Activated naive CD8-positive, alpha-beta T cell treated with anti-CD3 and anti-CD28 coated beads, Interleukin-2, amount 50 U/mL, for 16 hours (primary cell): Measurements from ENCODE around the gene CCNI.
"Not testable (repeated sequence)": the region's sequence is repeated elsewhere in the genome, so short reads cannot be mapped to it uniquely, and the experiment has no call there.

ENCODE experiments used
- DNase-seq: peaks from one replicate; pipeline ENCODE4 v3.0.0-alpha.2; 2020; ENCODE audit warnings: low read depth, low spot score

Gene CCNI

DNA sequence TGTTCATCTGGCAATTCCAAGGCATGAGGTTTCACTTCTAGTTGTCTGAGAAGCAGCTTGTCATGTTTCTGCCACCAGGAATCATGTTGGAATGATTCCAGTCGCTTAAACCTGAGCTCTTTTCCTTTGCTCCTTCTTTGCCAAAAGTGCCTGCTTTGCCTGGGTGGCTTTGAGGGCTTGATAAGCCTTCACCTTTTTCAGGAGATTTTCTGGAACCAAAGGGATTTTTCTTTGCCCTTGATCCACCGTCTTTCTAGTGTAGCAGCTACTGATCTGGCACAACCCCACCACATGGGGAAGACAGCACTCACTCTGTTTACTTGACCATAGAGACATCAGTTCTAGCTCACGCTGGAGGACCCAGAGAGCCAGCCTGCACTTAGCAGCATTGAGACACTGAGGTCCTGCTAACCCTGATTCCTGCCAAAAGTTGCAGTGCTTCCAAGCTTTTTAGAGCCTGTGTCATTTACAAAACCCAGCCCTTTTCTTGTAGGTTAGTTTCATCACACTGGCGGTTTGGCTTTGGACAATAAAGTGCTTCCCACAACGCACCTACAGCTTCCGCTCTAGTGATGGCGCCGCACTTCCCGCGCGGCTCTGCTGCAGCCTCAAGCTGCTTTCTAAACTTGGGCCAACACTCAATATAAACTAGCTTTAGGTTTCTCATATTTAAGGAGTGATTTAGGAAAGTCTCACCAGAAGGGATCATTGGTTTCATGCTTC is 7.3 kb upstream of the CCNI start:
- no peak for DNase-seq

DNA sequence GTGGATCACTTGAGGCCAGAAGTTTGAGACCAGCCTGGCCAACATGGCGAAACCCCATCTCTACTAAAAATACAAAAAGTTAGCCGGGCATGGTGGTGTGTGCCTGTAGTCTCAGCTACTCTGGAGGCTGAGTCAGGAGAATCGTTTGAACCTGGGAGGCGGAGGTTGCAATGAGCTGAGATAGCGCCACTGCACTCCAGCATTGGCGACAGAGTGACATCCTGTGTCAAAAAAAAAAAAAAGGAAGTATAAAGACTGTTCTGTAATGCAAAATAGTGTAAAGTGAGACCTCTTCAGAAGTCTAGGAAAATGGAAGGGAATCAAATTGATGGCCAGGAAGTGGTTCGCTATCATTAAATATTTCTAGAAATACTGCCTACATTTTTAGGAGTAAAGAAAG is 5.0 kb upstream of the CCNI start:
- DNase-seq, result not testable (repeated sequence)

DNA sequence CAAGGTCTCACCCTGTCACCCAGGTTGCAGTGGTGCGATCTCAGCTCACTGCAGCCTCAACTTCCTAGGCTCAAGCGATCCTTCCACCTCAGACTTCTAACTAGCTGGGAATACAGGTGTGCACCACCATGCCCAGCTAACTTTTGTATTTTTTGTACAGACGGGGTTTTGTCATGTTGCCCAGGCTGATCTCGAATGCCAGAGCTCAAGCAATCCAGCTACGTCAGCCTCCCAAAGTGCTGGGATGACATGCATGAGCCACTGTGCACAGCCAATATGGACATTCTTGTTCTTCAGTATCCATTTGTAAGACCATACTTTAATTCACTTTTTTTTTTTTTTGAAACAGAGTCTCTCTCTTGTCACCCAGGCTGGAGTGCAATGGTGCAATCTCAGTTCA is 3.5 kb upstream of the CCNI start:
- DNase-seq, result no peak

DNA sequence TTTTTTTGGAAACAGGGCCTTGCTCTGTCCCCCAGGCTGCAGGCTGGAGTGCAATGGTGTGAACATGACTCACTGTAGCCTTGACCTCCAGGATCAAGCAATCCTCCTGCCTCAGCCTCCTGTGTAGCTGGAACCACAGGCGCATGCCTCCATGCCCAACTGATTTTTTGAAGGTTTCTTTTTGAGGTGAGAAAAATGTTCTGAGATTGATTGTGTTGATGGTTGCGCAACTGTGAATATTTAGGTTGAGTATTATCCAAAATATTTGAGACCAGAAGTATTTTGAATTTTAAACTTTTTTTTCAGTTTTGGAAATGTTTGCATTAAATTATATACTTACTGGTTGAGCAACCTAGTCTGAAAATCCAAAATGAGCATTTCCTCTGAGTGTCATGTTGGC is 2.6 kb upstream of the CCNI start:
- no peak for DNase-seq

DNA sequence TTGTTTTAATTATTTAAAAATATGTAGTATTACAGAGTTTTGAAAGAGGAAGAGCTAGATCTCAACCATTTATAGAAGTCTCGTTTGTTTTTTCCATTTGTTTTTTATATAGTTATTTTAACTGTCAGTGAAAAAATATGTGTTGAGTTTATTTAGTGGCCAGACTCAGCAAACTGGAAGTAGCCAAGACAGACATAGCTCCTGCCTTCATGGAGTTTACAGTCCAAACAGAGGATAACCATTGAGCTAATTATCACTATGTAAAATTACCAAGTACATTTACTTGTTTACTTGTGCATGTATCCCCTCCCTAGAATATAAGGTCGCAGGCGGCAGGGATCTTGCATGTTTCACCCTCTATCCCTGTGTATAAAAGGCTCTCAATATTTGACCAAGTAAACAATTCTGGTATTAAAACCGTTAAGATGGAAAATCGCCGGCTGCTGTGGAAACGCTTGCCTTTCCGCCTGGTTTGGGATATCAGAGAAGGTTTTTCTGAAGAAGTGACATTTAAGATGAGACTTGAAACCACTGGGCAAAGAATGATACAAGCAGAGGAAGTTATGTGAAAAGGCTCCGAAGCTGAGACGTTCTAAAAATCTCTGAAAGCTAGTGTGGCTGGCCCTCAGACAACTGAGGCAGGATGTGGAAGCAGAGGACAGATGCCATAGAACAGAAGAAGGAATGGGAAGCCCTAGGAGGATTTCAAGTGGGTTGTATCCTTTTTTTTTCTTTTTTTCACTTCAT is 1.3 kb upstream of the CCNI start:
- no peak for DNase-seq

DNA sequence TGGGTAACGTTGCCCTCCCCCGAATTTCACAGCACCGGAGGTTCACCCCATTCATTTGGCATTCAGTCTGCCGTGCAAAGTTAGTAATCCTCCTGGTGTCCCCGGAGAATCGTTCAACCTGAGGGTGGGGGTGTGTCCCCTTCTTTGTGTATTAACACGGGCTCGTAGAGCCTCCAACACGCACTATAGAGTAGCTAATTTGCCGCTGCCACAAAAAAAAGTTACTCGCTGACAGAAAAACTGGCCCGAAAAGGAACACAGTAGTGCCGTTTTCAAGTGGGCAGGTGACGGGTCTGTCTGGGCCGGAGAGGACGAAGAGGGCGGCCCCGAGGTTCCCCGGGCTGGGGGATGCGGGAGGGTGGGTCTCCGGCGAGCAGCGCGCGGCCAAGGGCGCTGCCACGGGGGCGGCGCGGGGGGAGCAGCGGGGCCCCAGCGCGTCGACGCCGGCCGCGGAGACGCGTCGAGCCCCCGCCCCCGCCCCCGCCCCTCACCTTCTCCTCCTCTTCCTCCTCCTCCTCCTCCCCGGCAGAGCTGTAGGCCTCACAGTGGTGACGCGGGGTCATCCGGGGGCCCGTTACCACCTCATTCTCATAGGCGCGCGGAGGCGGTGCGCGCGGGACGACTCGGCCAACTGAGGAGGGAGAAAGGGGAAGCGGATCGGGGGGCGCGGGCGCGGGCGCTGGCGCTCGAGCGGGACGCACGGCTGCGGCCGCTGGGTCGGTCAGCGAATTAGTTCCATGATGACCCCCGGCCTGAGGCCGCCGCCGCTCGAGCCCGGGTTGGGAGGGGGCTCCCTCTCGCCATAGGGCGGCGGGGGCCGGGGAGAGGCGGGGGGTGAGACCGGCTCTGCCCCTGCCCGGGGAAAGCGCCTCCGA is 571 bp downstream of the CCNI start:
- DNase-seq, result peak; percentile 41

DNA sequence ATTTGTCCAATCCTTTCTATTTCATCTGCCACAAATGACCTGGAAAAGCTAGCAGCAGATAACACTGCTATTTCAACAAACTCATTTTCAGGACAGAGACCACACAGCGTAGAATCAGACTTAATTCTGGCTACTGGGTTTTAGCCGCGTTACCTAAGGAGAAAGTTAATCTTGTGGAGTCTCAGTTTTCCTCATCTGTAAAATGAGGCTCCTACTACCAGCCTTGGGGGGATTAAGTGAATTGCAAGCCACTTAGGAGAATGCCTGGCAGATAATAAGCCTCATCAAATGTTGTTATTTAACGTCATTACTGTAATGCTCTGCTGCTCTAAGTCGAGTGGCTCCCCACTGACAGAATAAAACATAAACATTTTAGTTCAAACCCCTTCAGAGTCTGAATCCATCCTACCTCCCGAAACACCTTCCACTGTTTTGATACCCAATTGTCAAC is 1.4 kb downstream of the CCNI start:
- DNase-seq, result no peak

DNA sequence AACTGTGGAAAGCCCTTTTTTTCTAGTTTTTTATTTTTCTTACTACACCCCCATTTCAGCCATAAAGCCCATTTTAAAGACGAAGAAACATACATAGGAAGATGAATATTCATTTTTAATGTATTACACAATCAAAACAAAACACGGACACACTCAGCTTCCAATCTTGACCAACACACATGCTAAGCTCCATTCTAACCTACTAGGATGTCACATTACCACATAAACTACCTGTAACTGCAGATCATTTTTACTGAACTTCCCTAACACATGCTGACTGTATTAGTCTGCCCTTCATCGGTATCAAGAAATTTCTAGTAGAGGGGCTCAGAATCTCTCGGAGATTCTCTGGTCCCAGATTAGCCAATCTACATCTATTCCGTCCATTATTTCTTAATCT is 1.8 kb downstream of the CCNI start:
- no peak for DNase-seq

DNA sequence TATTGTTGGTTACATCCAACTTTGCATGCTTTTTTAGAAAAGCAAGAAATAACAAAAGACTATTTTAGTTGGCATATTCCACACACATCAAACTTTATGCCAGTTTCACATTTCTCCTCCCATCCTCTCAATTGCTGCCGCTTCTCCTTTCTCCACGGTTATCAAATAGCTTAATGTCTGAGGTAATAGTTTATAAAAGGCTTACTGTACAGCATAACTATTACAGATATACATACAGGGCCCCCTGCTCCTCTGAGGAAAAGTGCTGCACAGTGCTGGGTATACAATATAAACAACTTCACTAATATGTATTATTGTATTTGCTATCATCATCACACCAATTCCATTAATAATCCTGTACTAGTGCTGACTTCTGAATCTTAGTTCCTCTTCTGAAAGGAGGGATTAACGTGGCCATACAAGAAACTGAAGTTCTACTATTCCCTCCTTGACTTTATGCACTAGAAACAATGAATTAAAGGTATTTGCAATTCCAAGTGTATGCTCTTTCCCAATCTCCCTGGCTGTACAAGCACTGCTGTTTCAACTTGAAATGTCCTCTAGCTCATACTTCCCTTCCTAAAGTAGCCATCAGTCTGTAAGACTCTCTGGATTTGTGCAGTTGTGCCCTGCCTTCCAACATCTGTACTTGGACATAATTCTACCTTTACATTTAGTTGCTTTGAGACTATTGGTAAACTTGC is 2.5 kb downstream of the CCNI start:
- no peak for DNase-seq

DNA sequence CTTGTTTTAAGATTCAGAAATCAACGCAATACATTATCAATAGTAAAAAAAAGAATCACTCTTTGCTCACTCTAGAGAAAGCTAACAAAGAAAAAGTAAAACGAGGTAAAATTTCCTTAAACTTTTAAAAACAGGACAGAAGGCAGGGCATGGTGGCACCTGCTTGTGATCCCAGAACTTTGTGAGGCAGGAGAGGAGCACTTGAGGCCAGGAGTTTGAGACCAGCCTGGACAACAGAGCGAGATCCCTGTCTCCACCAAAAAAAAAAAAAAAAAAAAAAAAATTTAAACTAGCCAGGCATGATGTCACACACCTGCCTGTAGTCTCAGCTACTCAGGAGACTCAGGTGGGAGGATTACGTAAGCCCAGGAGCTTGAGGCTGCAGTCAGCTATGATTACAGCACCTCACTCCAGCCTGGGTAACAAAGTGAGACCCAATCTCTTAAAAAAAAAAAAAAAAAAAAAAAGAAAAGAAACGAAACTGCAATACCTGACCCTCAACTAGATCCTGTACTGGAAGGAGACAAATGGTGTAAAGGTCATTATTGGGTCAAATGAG is 3.5 kb downstream of the CCNI start:
- no peak for DNase-seq

DNA sequence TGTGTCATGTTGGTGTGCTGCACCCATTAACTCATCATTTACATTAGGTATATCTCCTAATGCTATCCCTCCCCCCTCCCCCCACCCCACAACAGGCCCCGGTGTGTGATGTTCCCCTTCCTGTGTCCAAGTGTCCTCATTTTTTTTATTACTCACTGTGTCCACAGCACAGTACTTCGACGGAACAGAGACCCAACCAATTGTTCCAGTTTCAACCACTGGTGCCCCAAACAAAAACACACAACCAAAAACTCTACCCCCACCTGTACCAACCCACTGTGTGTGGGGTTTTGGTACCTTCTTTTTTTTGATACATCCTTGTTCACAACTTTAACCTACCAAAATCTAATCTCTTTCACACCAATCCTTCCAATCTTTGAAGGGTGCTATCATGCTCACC is 6.3 kb downstream of the CCNI start:
- DNase-seq, result not testable (repeated sequence)

DNA sequence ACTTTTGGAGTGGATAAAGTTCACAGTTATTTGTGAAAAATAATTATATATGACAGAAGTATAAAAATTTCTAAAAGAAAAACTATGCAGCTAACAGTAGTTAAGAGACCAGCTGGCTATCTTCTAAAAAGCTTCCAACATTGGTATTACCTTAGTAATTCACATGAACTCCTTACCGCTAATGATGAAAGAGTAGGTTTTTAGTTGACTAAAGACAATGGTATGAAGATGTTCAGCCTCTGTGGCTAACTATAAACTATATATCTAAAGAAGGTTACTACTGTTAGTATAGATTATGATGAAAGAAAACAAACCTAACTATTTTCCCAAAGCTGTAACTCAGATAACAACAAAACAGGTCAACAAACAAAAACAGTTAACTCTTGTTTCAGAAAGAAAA is 10.4 kb downstream of the CCNI start:
- no peak for DNase-seq

DNA sequence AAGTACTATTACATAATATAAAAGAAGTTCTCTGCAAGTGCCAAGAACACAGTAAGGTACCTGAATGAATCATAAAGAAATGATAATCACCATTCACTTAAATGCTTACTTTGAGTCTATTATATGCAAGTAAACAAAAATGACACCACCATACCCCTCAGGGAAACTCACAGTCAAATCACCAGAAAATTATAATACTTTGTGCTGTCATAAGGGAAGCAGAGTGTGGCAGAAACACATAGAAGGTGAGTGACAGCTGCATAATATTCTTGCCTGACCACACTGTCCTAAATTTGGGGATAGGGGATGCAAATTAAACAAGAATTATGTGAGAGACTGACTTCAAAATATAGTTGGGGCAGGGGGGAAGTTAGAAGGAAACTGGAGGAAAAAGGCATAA is 12.9 kb downstream of the CCNI start:
- no peak for DNase-seq

DNA sequence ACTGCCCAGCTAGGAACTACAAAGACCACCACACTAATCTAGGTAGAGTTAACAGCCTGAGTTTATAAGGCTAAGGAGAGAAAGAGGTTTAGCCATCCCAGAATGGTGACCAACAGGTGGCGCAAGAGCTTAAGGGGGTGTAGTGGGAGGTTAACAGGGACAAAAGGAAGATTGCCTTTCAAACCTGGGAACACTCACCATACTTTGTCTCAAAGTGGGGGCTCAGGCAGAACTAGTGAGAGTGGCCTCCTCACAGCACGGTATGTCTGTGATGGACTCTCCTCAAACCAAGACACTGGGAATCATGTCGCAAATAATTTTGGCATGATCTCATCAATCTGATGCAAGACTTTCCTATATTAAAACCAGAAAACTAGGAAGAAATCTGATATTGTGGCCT is 23.4 kb downstream of the CCNI start:
- DNase-seq, result no peak

DNA sequence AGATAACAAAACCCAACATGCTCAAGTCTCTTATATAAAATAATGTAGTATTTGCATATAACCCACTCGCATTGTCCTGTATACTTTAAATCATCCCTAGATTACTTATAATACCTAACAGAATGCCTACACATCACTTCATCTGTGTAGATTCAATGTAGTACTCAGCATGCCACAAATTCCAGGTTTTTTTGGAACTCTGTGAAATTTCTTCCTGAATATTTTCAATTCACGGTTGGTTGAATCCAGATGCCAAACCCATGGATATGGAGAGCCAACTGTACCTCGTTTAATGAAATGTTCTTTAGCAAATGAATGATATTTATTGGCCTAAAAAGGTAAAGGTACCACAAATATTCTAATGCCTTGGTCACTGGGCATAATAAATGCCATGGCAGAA is 24.8 kb downstream of the CCNI start:
- DNase-seq, result no peak

DNA sequence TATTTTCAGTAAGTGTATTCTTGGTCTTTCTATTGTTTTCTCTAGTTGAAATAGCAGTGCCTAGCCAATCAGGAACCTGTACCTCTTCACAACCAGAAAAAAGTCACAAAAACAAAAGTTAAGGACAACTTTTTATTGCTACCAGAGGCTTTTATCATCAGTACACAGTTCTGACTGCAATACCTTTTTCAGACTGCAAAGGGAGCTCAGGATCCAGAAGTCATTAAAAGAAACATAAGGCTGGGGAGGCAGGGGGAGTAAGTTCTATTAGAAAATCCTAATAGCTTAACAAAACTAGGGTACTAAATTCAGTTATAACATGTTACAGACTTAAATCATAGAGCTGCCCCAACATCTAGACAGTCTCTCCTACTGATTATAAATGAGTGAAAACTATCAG is 28.8 kb downstream of the CCNI start:
- DNase-seq, result no peak

DNA sequence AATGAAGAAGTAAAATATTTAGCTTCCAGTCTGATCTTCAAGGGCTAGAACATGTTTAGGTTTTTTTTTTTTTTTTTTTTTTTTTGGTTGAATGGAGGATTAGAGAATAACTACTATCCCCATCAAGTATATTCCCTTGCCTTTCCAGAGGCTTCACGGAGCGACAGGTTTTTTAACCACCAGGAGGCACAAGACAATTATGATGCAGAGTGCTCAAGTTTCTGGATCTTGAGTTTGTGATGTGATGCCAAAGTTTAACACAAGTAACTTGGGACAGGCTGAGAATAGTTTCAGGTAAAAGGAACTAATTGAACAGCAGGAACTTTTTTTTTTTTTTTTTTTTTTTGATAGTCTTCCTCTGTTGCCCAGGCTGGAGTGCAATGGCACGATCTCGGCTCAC is 30.3 kb downstream of the CCNI start:
- no peak for DNase-seq

DNA sequence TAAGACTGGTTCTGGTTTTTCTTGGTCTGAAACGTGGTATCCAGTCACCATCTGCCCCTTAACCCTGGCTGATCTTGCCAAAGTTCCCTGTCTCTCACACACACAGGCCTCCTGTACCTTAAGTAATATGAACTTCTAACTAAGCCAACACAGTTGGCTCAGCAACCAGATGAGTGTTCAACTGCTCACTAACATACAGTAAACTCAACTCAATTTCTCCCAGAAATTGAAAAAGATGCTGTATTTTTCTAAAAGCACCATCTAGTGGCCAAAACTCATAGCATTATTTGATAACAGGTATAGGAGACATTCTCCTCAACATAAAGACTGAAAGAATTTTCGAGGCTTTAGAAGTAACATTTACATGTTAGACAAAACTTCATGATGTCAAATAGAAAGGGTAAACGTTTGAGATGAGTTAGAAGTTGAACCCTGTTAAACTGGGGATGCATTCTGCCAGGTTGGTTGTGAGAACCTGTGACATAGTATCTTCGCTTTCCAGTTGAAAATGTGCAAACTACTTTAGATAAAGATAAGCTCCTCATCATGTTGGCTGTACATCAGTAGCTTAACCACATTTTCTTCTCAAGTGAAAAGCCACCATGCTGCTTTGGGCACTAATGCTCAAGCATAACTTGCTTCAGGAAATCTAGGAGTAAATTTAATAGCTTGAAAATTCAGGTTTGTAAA is 31.2 kb downstream of the CCNI start:
- no peak for DNase-seq

DNA sequence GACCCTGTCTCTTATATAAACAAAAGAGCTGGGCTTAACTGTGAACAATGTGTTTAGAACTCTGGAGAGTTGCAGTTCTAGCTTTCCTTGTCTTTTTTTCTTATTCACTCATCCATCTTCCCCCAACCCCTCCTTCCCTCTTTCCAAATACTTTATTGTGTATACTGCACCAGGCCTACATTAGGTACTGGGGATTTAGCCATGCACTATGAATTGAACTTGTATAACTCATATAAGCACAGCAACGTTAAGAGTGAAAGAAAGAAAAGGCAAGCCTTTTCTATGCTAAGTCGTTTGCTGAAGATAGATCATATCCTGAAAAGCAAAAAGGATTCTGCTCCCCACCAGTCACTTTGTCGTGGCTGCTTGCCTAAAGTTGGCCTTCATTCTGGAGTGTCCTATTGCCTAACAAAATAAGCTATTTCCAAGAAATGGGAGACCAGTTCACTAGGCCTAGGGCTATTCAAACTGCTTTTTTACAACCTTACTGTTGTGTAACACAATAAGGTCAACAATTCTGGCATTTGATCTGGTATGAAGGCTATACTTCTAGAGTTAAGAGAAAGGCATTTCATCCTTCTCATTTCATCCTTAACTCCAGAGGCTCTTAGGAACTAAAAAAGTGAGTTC is 32.2 kb downstream of the CCNI start:
- DNase-seq, result no peak
